Heart left ventricle (tissue), 13 donors: ENCODE data around the gene SLC7A10.

ENCODE experiments used
- CTCF ChIP-seq, 12 donors: fragments of 200-600 bp; sonication (generic) in 4 of 12; IDR thresholded peaks; one replicate each; pipeline versions ENCODE4 v1.5.0 to v1.8.0; 2018 to 2022; ENCODE audit warnings: antibody characterized with exemption in 12 of 12, mild to moderate bottlenecking in 5 of 12
- POLR2A ChIP-seq, 2 donors: fragments of 450-650 bp; IDR thresholded peaks; one replicate each; pipeline ENCODE4 v1.6.1; 2017; ENCODE audit warnings: antibody characterized with exemption in 2 of 2, mild to moderate bottlenecking in 2 of 2, moderate library complexity in 2 of 2
- donor health status: ischemic (EF 13 %, LVEDD 7.1; RV severe dilation, severe dysfunction).
- donor health status: DM: no; HTN: yes; CAD: no.
- donor health status: DM: no; HTN: no; CAD: no.
- donor health status: ischemic (EF 25% LVEDD 6.9; RV normal size, moderate dysfunction).
- donor health status: ischemic (EF 25% LVEDD 5.7; RV mildly dilated, moderate dysfunction).
- donor health status: ischemic (EF 35%, LVEDD 5.7; RV mildly dilated, moderate dysfunction).
- donor health status: nonischemic (EF 11% LVEDD 7.7; RV severe dilation, severe dysfunction).
- donor health status: DM: yes; HTN: yes; CAD: no.
- donor health status: PGD.
- donor health status: ischemic (EF 29% LVEDD 5.4; RV normal size, mild dysfunction).
- donor health status: nonischemic (EF 23%, LVEDD 6.1; RV moderate dilation, normal function).

- TF ChIP-seq CTCF (IDR thresholded peaks at IDR 0.05) (no peak), POLR2A (IDR thresholded peaks at IDR 0.05) (no peak)
Measured at GRCh38 chr19:33226550-33227241, 1.0 kb upstream of the SLC7A10 start.
